GM12878 (cell line): ENCODE results near the gene THAP4. TPM values are rescaled to one million over a fixed set of nuclear protein-coding genes. Genes with fewer than 3 reads are reported as not detected.

Experiments used
- ATAC-seq: fragments of 200-7000 bp; cut with Tn5 transposase; 3 replicates; pipeline ENCODE4 v1.9.1; 2020; ENCODE audit warnings: mild to moderate bottlenecking, moderate library complexity
- BruUV-seq: library from RNA; stranded (reverse); fragments of 400-500 nt; replicated peaks from 2 replicates; lab custom pipeline; 2021; lab: Mats Ljungman, UMichigan
- CTCF ChIA-PET: fragments of 300-600 bp; sonication (Branson Sonifier 250); formaldehyde crosslinking; extraction: SDS; loops from one replicate; lab custom pipeline; 2021; ENCODE audit warnings: inconsistent platforms; lab: Yijun Ruan, JAX
- POLR2A ChIA-PET: fragments of 350-600 bp; formaldehyde crosslinking; extraction: SDS; loops from one replicate; lab custom pipeline; 2021; ENCODE audit warnings: inconsistent platforms; lab: Charles Lee
- RAD21 ChIA-PET: fragments of 300-600 bp; sonication (Branson Sonifier 250); formaldehyde crosslinking; loops from one replicate; lab custom pipeline; 2023; ENCODE audit warnings: antibody characterized with exemption; ENCODE audit not compliant: unreplicated experiment; lab: Charles Lee
- SMC1A ChIA-PET: fragments of 300-600 bp; sonication (Branson Sonifier 250); formaldehyde crosslinking; loops from one replicate; lab custom pipeline; 2023; ENCODE audit not compliant: unreplicated experiment, uncharacterized antibody; lab: Charles Lee
- DNase-seq: peaks from one replicate; pipeline ENCODE4 v3.0.0-alpha.2; 2011; ENCODE audit warnings: low read depth, low spot score
- FAIRE-seq: peaks from 3 replicates; lab custom pipeline; 2011; peaks lifted over from hg19 to GRCh38; lab: Jason Lieb, UNC
- H2AFZ ChIP-seq: 2 replicates; pipeline ENCODE4 v1.6.0; 2011; ENCODE audit warnings: low read depth, low read length, control low read depth; ENCODE audit not compliant: control insufficient read depth
- H3K27ac ChIP-seq: 2 replicates; pipeline ENCODE4 v1.5.1; 2011; ENCODE audit warnings: control low read depth; ENCODE audit not compliant: control insufficient read depth, insufficient read depth
- H3K27me3 ChIP-seq, 2 experiments: replicated peaks in 1 of 2; 2 replicates each; pipeline versions ENCODE4 v1.6.0 to v1.6.1; 2011; ENCODE audit warnings: low read length in 1 of 2; ENCODE audit not compliant: control insufficient read depth in 2 of 2, insufficient read depth in 2 of 2
- H3K36me3 ChIP-seq, 2 experiments: 2 replicates each; pipeline ENCODE4 v1.5.1; 2011; ENCODE audit warnings: low read length in 1 of 2; ENCODE audit not compliant: control insufficient read depth in 2 of 2, insufficient read depth in 2 of 2
- H3K4me1 ChIP-seq: 2 replicates; pipeline ENCODE4 v1.6.1; 2011; ENCODE audit warnings: mild to moderate bottlenecking, low read length, moderate library complexity, mixed read lengths; ENCODE audit not compliant: control insufficient read depth, insufficient read depth
- H3K4me2 ChIP-seq: 2 replicates; pipeline ENCODE4 v1.6.0; 2011; ENCODE audit warnings: control low read depth; ENCODE audit not compliant: control insufficient read depth, insufficient read depth
- H3K4me3 ChIP-seq: fragments of 200-600 bp; sonication (generic); 2 replicates; pipeline ENCODE4 v1.5.1; 2016
- H3K79me2 ChIP-seq: 2 replicates; pipeline ENCODE4 v1.6.0; 2011; ENCODE audit warnings: low read length; ENCODE audit not compliant: control insufficient read depth, insufficient read depth
- H3K9ac ChIP-seq: 2 replicates; pipeline ENCODE4 v1.8.0; 2011; ENCODE audit warnings: low read length, control low read depth, mixed read lengths; ENCODE audit not compliant: control insufficient read depth, insufficient read depth
- H3K9me3 ChIP-seq: replicated peaks from 3 replicates; pipeline ENCODE4 v1.5.1; 2011; ENCODE audit warnings: mild to moderate bottlenecking, low read length; ENCODE audit not compliant: control insufficient read depth, insufficient read depth
- H4K20me1 ChIP-seq: 2 replicates; pipeline ENCODE4 v1.6.0; 2011; ENCODE audit not compliant: control insufficient read depth, insufficient read depth
- BACH1 ChIP-seq: fragments of 450-650 bp; IDR thresholded peaks from 2 replicates; pipeline ENCODE4 v1.6.1; 2017; ENCODE audit warnings: mild to moderate bottlenecking, borderline replicate concordance
- E2F4 ChIP-seq: IDR thresholded peaks from 2 replicates; pipeline ENCODE4 v1.6.1; 2012; ENCODE audit warnings: low read depth, low read length, improper control_type of control experiment
- EED ChIP-seq: sonication (generic); IDR thresholded peaks from 2 replicates; pipeline ENCODE4 v1.6.1; 2016; ENCODE audit warnings: antibody characterized with exemption, low read depth
- HDAC6 ChIP-seq: fragments of 200-600 bp; sonication (generic); IDR thresholded peaks from one replicate; pipeline ENCODE4 v1.8.0; 2017; ENCODE audit warnings: antibody characterized with exemption; ENCODE audit not compliant: unreplicated experiment
- HSF1 ChIP-seq: fragments of 150-350 bp; IDR thresholded peaks from 2 replicates; pipeline ENCODE4 v1.6.1; 2014; ENCODE audit warnings: mild to moderate bottlenecking, low read depth, low read length
- LARP7 ChIP-seq: fragments of 450-650 bp; IDR thresholded peaks from 2 replicates; pipeline ENCODE4 v1.6.1; 2017; ENCODE audit warnings: mild to moderate bottlenecking
- NR2F1 ChIP-seq: fragments of 450-650 bp; conservative IDR thresholded peaks from 2 replicates; pipeline ENCODE4 v1.6.1; 2017; ENCODE audit warnings: mild to moderate bottlenecking
- PML ChIP-seq: IDR thresholded peaks from 2 replicates; pipeline ENCODE4 v1.6.1; 2012; ENCODE audit warnings: low read length, inconsistent platforms
- SIN3A ChIP-seq: IDR thresholded peaks from 2 replicates; pipeline ENCODE4 v1.6.1; 2012; ENCODE audit warnings: low read depth, low read length, improper control_type of control experiment
- SMC3 ChIP-seq: IDR thresholded peaks from 2 replicates; pipeline ENCODE4 v1.6.1; 2011; ENCODE audit warnings: low read length, improper control_type of control experiment, borderline replicate concordance
- SP1 ChIP-seq: IDR thresholded peaks from one replicate; pipeline ENCODE4 v1.6.1; 2011; ENCODE audit warnings: low read depth, low read length
- SREBF2 ChIP-seq: IDR thresholded peaks from 2 replicates; pipeline ENCODE4 v1.6.1; 2012; ENCODE audit warnings: mild to moderate bottlenecking, low read length
- TAF1 ChIP-seq: IDR thresholded peaks from 2 replicates; pipeline ENCODE4 v1.6.1; 2011; ENCODE audit warnings: mild to moderate bottlenecking, low read depth, low read length, borderline replicate concordance
- TCF7 ChIP-seq: IDR thresholded peaks from 2 replicates; pipeline ENCODE4 v1.6.1; 2014; ENCODE audit warnings: antibody characterized with exemption, borderline replicate concordance
- WGBS: methylation state at CpG from one replicate; pipeline ENCODE4 v1.1.6; 2016; ENCODE audit warnings: low lambda C conversion rate; ENCODE audit not compliant: insufficient replicate concordance, insufficient coverage; ENCODE audit errors: missing lambda C conversion rate; 5-methylcytosine and 5-hydroxymethylcytosine counted together
- in situ Hi-C: fragments of 300-500 bp; cut with MboI; formaldehyde crosslinking; loops from 9 replicates; pipeline ENCODE4 v1.14.3; 2018; ENCODE audit warnings: mixed read lengths
- intact Hi-C: fragments of 100-400 bp; cut with micrococcal nuclease; formaldehyde crosslinking; loops from one replicate; pipeline ENCODE4 v1.14.2; 2022; ENCODE audit not compliant: unreplicated experiment
- polyA plus RNA-seq, 11 experiments: library from polyadenylated mRNA; depleted of rRNA in 4 of 11; unstranded in 6 of 11; stranded (reverse) in 5 of 11; fragments of >200 nt; fragmentation: Nextera tagmentation in 4 of 11; fragmentation: Illumina TruSeq in 1 of 11; extraction: Ambion mirVana in 4 of 11; extraction: Trizol in 1 of 11; gene quantifications; 1 replicate in 1 of 11; 2 replicates in 10 of 11; pipeline versions ENCODE4 v1.2.1 to v1.2.3, GENCODE V29; 2011 to 2016; ENCODE audit warnings: inconsistent platforms in 2 of 11, missing spikeins in 2 of 11, low read depth in 1 of 11
- total RNA-seq, 4 experiments: library from RNA; depleted of rRNA in 3 of 4; stranded (reverse); fragments of >200 nt in 3 of 4; fragmentation: Illumina TruSeq in 1 of 4; extraction: Trizol in 1 of 4; gene quantifications; 2 replicates each; pipeline versions ENCODE4 v1.2.1 to v1.2.3, GENCODE V29; 2013 to 2021
- TF ChIP-seq, protein P1 (sequence below): IDR thresholded peaks from 2 replicates; pipeline ENCODE4 v1.6.1; 2012; ENCODE audit warnings: improper control_type of control experiment, low read depth, low read length; ENCODE audit not compliant: insufficient replicate concordance

The THAP4 gene
- total and polyA plus RNA-seq, 10 of the 15 experiments (the other 5 are each of a cell fraction or from before 2014, with no cell fraction given) = 12.9 to 67.7 (median 44.5) TPM

GRCh38 chr2:241680827-241681599 lies 44.1 kb upstream of the THAP4 start:
- DNase-seq = no peak
- BruUV-seq = no TSS peak
- in situ Hi-C loops (no loop called here), intact Hi-C loops (no loop called here)
- Histone ChIP-seq H3K4me1 (no peaks in the 10 kb centered on the region), H3K4me2 (no peak overlapping the region), H3K4me3 (no peak overlapping the region), H4K20me1 (no peaks in the 10 kb centered on the region), H3K36me3 (peaks cover 15% of the 10 kb centered on the region in 2 experiments; a peak in 3 of 4 replicates), H3K27ac (no peak overlapping the region), H3K9me3 (no peaks in the 10 kb centered on the region), H3K79me2 (peaks cover 9% of the 10 kb centered on the region), H3K27me3 (no peaks in the 10 kb centered on the region), H2AFZ (no peak overlapping the region), H3K9ac (no peak overlapping the region)
- FAIRE-seq = no peak
- WGBS = 95% methylated on average over 14 of the region's 14 CpGs
- no peak for ATAC-seq
- ChIA-PET SMC1A (interaction anchor here (1.1 kb wide), 1 partner anchor 22 kb away, joined by 3 read pairs; no protein-coding TSS in a partner anchor), POLR2A (no interaction called here), CTCF (no interaction called here), RAD21 (no interaction called here)
- TF ChIP-seq PML (no peak), SREBF2 (no peak), SMC3 (no peak), TAF1 (no peak), E2F4 (no peak), BACH1 (no peak), HSF1 (no peak), LARP7 (no peak), EED (no peak), NR2F1 (no peak), SIN3A (no peak), SP1 (no peak), HDAC6 (no peak), TCF7 (no peak)
- TF ChIP-seq, protein P1, sequence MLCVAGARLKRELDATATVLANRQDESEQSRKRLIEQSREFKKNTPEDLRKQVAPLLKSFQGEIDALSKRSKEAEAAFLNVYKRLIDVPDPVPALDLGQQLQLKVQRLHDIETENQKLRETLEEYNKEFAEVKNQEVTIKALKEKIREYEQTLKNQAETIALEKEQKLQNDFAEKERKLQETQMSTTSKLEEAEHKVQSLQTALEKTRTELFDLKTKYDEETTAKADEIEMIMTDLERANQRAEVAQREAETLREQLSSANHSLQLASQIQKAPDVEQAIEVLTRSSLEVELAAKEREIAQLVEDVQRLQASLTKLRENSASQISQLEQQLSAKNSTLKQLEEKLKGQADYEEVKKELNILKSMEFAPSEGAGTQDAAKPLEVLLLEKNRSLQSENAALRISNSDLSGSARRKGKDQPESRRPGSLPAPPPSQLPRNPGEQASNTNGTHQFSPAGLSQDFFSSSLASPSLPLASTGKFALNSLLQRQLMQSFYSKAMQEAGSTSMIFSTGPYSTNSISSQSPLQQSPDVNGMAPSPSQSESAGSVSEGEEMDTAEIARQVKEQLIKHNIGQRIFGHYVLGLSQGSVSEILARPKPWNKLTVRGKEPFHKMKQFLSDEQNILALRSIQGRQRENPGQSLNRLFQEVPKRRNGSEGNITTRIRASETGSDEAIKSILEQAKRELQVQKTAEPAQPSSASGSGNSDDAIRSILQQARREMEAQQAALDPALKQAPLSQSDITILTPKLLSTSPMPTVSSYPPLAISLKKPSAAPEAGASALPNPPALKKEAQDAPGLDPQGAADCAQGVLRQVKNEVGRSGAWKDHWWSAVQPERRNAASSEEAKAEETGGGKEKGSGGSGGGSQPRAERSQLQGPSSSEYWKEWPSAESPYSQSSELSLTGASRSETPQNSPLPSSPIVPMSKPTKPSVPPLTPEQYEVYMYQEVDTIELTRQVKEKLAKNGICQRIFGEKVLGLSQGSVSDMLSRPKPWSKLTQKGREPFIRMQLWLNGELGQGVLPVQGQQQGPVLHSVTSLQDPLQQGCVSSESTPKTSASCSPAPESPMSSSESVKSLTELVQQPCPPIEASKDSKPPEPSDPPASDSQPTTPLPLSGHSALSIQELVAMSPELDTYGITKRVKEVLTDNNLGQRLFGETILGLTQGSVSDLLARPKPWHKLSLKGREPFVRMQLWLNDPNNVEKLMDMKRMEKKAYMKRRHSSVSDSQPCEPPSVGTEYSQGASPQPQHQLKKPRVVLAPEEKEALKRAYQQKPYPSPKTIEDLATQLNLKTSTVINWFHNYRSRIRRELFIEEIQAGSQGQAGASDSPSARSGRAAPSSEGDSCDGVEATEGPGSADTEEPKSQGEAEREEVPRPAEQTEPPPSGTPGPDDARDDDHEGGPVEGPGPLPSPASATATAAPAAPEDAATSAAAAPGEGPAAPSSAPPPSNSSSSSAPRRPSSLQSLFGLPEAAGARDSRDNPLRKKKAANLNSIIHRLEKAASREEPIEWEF = no peak
